ENCODE measurements around the gene NDNF. TPM values are rescaled to one million over a fixed set of nuclear protein-coding genes. Genes with fewer than 3 reads are reported as not detected.

Gene NDNF, protein sequence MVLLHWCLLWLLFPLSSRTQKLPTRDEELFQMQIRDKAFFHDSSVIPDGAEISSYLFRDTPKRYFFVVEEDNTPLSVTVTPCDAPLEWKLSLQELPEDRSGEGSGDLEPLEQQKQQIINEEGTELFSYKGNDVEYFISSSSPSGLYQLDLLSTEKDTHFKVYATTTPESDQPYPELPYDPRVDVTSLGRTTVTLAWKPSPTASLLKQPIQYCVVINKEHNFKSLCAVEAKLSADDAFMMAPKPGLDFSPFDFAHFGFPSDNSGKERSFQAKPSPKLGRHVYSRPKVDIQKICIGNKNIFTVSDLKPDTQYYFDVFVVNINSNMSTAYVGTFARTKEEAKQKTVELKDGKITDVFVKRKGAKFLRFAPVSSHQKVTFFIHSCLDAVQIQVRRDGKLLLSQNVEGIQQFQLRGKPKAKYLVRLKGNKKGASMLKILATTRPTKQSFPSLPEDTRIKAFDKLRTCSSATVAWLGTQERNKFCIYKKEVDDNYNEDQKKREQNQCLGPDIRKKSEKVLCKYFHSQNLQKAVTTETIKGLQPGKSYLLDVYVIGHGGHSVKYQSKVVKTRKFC
- 0.34 and 0.59 TPM in 2 replicates for total RNA-seq

GRCh38 chr4:121072224-121073003 lies at the start of gene NDNF:
NDNF (minus strand) TSS chr4:121072535; CDS start chr4:121045837, 26,698 bp downstream.

Other genes with a start within 250 kb of the NDNF start
- gene PRDM5, start 149.8 kb downstream of the NDNF start, total RNA-seq, result 8.0 and 9.9 TPM in 2 replicates
- 0.30 and 0.50 TPM in 2 replicates for gene TNIP3, start 91.8 kb upstream of the NDNF start, total RNA-seq

Measured in bronchus fibroblast of lung (primary cell).